SK-N-SH (cell line): ENCODE results near the gene COCH. TPM values are rescaled to one million over a fixed set of nuclear protein-coding genes. Genes with fewer than 3 reads are reported as not detected.

Experiments
- CTCF ChIA-PET: fragments of 300-600, 350-600 bp; formaldehyde crosslinking; extraction: SDS; loops from one replicate; lab custom pipeline; 2021; lab: Yijun Ruan, JAX
- POLR2A ChIA-PET: fragments of 350-600 bp; sonication (Branson Sonifier 250); formaldehyde crosslinking; extraction: SDS; loops from one replicate; lab custom pipeline; 2020; ENCODE audit warnings: antibody characterized with exemption, inconsistent platforms; lab: Yijun Ruan, JAX
- DNase-seq: peaks from one replicate; pipeline ENCODE4 v3.0.0; 2012
- H2AFZ ChIP-seq: fragments of 200-600 bp; sonication (generic); 2 replicates; pipeline ENCODE4 v1.8.1; 2016; ENCODE audit warnings: antibody characterized with exemption, mild to moderate bottlenecking, low read depth
- H3F3A ChIP-seq: fragments of 200-600 bp; sonication (generic); replicated peaks from 2 replicates; pipeline ENCODE3; 2016; ENCODE audit warnings: antibody characterized with exemption, mild to moderate bottlenecking; ENCODE audit not compliant: insufficient read depth
- H3K27ac ChIP-seq, 2 experiments: fragments of 200-500 bp in 1 of 2; fragments of 200-600 bp in 1 of 2; sonication (Bioruptor generic) in 1 of 2; sonication (generic), shearing (Covaris generic) in 1 of 2; 2 replicates each; pipeline versions ENCODE4 v1.5.1 to v1.6.1; 2014 to 2016; ENCODE audit warnings: low read depth in 2 of 2, inconsistent platforms in 1 of 2, low read length in 1 of 2, mild to moderate bottlenecking in 1 of 2, mixed read lengths in 1 of 2
- H3K27me3 ChIP-seq: fragments of 200-600 bp; sonication (generic), shearing (Covaris generic); 2 replicates; pipeline ENCODE4 v1.6.1; 2016; ENCODE audit warnings: mixed run types; ENCODE audit not compliant: insufficient read depth
- H3K36me3 ChIP-seq, 2 experiments: fragments of 200-500 bp in 1 of 2; fragments of 200-600 bp in 1 of 2; sonication (Bioruptor generic) in 1 of 2; sonication (generic) in 1 of 2; replicated peaks in 1 of 2; 2 replicates each; pipeline versions ENCODE3 to v1.5.1; 2014 to 2016; ENCODE audit warnings: low read length in 1 of 2, mild to moderate bottlenecking in 1 of 2; ENCODE audit not compliant: insufficient read depth in 2 of 2, control insufficient read depth in 1 of 2
- H3K4me1 ChIP-seq, 2 experiments: fragments of 200-500 bp in 1 of 2; fragments of 200-600 bp in 1 of 2; sonication (Bioruptor generic) in 1 of 2; sonication (generic), shearing (Covaris generic) in 1 of 2; 2 replicates each; pipeline versions ENCODE4 v1.5.1 to v1.6.1; 2014 to 2016; ENCODE audit warnings: low read depth in 1 of 2, low read length in 1 of 2, mixed run types in 1 of 2; ENCODE audit not compliant: insufficient read depth in 2 of 2, control insufficient read depth in 1 of 2
- H3K4me2 ChIP-seq: fragments of 200-600 bp; sonication (generic), shearing (Covaris generic); 2 replicates; pipeline ENCODE4 v1.6.1; 2017; ENCODE audit warnings: mixed run types
- H3K4me3 ChIP-seq, 2 experiments: fragments of 200-500 bp in 1 of 2; fragments of 200-600 bp in 1 of 2; sonication (Bioruptor generic) in 1 of 2; sonication (generic), shearing (Covaris generic) in 1 of 2; 2 replicates each; pipeline versions ENCODE4 v1.5.1 to v1.8.1; 2014 to 2016; ENCODE audit warnings: low read depth in 2 of 2, inconsistent platforms in 1 of 2, low read length in 1 of 2, mild to moderate bottlenecking in 1 of 2, mixed read lengths in 1 of 2, moderate library complexity in 1 of 2
- H3K79me2 ChIP-seq: fragments of 200-600 bp; sonication (generic); 2 replicates; pipeline ENCODE4 v1.8.1; 2017; ENCODE audit warnings: mild to moderate bottlenecking; ENCODE audit not compliant: insufficient read depth
- H3K9ac ChIP-seq: fragments of 200-600 bp; sonication (generic); 2 replicates; pipeline ENCODE4 v1.6.1; 2017; ENCODE audit warnings: mixed run types
- H3K9me2 ChIP-seq: fragments of 200-600 bp; sonication (generic); 2 replicates; pipeline ENCODE4 v1.6.1; 2017; ENCODE audit warnings: mixed run types
- H3K9me3 ChIP-seq: fragments of 200-600 bp; sonication (generic); 2 replicates; pipeline ENCODE4 v1.6.1; 2017; ENCODE audit warnings: mixed run types, mild to moderate bottlenecking, moderate library complexity
- H4K20me1 ChIP-seq: fragments of 200-600 bp; sonication (generic); 2 replicates; pipeline ENCODE4 v1.6.1; 2017; ENCODE audit warnings: mild to moderate bottlenecking, mixed run types; ENCODE audit not compliant: insufficient read depth
- CHD2 ChIP-seq: fragments of 150-350 bp; IDR thresholded peaks from 2 replicates; pipeline ENCODE4 v1.6.1; 2018; ENCODE audit warnings: low read length; ENCODE audit not compliant: partially characterized antibody
- ELF1 ChIP-seq: IDR thresholded peaks from 2 replicates; pipeline ENCODE4 v1.4.0; 2012
- EP300 ChIP-seq, 2 experiments: IDR thresholded peaks; 2 replicates each; pipeline versions ENCODE4 v1.4.0 to v1.6.1; 2012; ENCODE audit warnings: borderline replicate concordance in 1 of 2, low read depth in 1 of 2, low read length in 1 of 2
- FOSL2 ChIP-seq: IDR thresholded peaks from 2 replicates; pipeline ENCODE4 v1.4.0; 2012; ENCODE audit warnings: low read depth, mild to moderate bottlenecking, moderate library complexity, borderline replicate concordance
- FOXM1 ChIP-seq: IDR thresholded peaks from 2 replicates; pipeline ENCODE4 v1.4.0; 2012; ENCODE audit warnings: low read depth, mild to moderate bottlenecking
- GABPA ChIP-seq: IDR thresholded peaks from 2 replicates; pipeline ENCODE4 v1.4.0; 2012; ENCODE audit warnings: low read depth, mild to moderate bottlenecking
- GATA2 ChIP-seq: sonication (generic); formaldehyde crosslinking; IDR thresholded peaks from 2 replicates; pipeline ENCODE4 v1.5.0; 2020; ENCODE audit warnings: mild to moderate bottlenecking, missing genetic modification reagents
- JUND ChIP-seq: IDR thresholded peaks from 2 replicates; pipeline ENCODE4 v1.4.0; 2012
- NFIC ChIP-seq: IDR thresholded peaks from 2 replicates; pipeline ENCODE4 v1.4.0; 2012; ENCODE audit warnings: borderline replicate concordance
- NRF1 ChIP-seq: IDR thresholded peaks from 2 replicates; pipeline ENCODE4 v1.6.1; 2012; ENCODE audit warnings: low read depth, mild to moderate bottlenecking, low read length
- POLR2AphosphoS5 ChIP-seq: IDR thresholded peaks from 2 replicates; pipeline ENCODE4 v1.6.1; 2012; ENCODE audit warnings: low read depth, low read length
- RFX5 ChIP-seq: IDR thresholded peaks from 2 replicates; pipeline ENCODE4 v1.6.1; 2012; ENCODE audit warnings: mild to moderate bottlenecking, improper control_type of control experiment, low read length
- TEAD4 ChIP-seq: IDR thresholded peaks from 2 replicates; pipeline ENCODE4 v1.4.0; 2012; ENCODE audit warnings: mild to moderate bottlenecking, borderline replicate concordance; ENCODE audit not compliant: insufficient read depth
- WGBS: methylation state at CpG from one replicate; pipeline ENCODE4 v1.1.6; 2017; ENCODE audit warnings: low lambda C conversion rate; 5-methylcytosine and 5-hydroxymethylcytosine counted together
- polyA plus RNA-seq, 3 experiments: library from polyadenylated mRNA; depleted of rRNA; stranded (reverse); fragments of >200 nt; gene quantifications; 2 replicates each; pipeline ENCODE4 v1.2.3, GENCODE V29; 2012
- TF ChIP-seq, protein P1 (sequence below): fragments of 200-600 bp; sonication (generic); IDR thresholded peaks from 2 replicates; pipeline ENCODE4 v1.6.1; 2017; ENCODE audit warnings: antibody characterized with exemption, mild to moderate bottlenecking, moderate library complexity
- TF ChIP-seq, protein P2 (sequence below): IDR thresholded peaks from 2 replicates; pipeline ENCODE4 v1.4.0; 2012; ENCODE audit warnings: low read depth
- TF ChIP-seq, protein P3 (sequence below): fragments of 150-350 bp; IDR thresholded peaks from 2 replicates; pipeline ENCODE4 v1.6.1; 2017; ENCODE audit warnings: antibody characterized with exemption, low read length, low read depth, borderline replicate concordance
- TF ChIP-seq, protein P4 (sequence below): IDR thresholded peaks from 2 replicates; pipeline ENCODE4; 2012

The COCH gene
- polyA plus RNA-seq, 1 of the 3 experiments (the other 2 are of a cell fraction), result 9.3 TPM

DNA sequence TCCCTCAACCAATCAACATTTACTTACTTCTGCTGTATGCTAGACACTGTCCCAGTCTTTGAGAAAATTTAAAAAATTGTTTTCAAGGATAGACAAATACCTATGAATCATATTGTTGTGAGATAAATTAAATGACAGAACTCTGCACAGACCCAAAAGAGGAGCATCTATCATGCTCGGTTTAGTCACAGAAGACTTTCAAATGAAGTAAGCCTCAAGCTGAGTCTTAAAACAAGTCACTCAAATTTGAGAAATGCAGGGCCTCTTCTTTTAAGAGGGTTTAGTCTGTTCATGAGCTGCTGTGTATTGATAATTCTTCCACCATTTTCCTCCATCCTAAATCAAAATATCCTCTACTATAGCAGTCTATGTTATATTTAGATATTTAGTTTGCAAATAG, 24.4 kb upstream of the COCH start:
- no peak for TF ChIP-seq TEAD4
- no peak for TF ChIP-seq FOSL2
- TF ChIP-seq, protein P1, sequence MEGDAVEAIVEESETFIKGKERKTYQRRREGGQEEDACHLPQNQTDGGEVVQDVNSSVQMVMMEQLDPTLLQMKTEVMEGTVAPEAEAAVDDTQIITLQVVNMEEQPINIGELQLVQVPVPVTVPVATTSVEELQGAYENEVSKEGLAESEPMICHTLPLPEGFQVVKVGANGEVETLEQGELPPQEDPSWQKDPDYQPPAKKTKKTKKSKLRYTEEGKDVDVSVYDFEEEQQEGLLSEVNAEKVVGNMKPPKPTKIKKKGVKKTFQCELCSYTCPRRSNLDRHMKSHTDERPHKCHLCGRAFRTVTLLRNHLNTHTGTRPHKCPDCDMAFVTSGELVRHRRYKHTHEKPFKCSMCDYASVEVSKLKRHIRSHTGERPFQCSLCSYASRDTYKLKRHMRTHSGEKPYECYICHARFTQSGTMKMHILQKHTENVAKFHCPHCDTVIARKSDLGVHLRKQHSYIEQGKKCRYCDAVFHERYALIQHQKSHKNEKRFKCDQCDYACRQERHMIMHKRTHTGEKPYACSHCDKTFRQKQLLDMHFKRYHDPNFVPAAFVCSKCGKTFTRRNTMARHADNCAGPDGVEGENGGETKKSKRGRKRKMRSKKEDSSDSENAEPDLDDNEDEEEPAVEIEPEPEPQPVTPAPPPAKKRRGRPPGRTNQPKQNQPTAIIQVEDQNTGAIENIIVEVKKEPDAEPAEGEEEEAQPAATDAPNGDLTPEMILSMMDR, result no peak
- no peak for TF ChIP-seq JUND
- TF ChIP-seq NFIC, result no peak
- TF ChIP-seq, protein P2, sequence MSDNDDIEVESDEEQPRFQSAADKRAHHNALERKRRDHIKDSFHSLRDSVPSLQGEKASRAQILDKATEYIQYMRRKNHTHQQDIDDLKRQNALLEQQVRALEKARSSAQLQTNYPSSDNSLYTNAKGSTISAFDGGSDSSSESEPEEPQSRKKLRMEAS, result no peak
- TF ChIP-seq NRF1, result no peak
- TF ChIP-seq, protein P3, sequence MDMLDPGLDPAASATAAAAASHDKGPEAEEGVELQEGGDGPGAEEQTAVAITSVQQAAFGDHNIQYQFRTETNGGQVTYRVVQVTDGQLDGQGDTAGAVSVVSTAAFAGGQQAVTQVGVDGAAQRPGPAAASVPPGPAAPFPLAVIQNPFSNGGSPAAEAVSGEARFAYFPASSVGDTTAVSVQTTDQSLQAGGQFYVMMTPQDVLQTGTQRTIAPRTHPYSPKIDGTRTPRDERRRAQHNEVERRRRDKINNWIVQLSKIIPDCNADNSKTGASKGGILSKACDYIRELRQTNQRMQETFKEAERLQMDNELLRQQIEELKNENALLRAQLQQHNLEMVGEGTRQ, result no peak
- TF ChIP-seq POLR2AphosphoS5, result no peak
- no peak for TF ChIP-seq FOXM1
- TF ChIP-seq GABPA, result no peak
- no peak for TF ChIP-seq EP300 (IDR thresholded peaks at IDR 0.05; ENCODE audit: borderline replicate concordance in 1 of 2, low read depth in 1 of 2, low read length in 1 of 2)
- no peak for TF ChIP-seq ELF1
- no peak for TF ChIP-seq GATA2
- no peak for TF ChIP-seq CHD2
- TF ChIP-seq RFX5, result no peak
- TF ChIP-seq, protein P4, sequence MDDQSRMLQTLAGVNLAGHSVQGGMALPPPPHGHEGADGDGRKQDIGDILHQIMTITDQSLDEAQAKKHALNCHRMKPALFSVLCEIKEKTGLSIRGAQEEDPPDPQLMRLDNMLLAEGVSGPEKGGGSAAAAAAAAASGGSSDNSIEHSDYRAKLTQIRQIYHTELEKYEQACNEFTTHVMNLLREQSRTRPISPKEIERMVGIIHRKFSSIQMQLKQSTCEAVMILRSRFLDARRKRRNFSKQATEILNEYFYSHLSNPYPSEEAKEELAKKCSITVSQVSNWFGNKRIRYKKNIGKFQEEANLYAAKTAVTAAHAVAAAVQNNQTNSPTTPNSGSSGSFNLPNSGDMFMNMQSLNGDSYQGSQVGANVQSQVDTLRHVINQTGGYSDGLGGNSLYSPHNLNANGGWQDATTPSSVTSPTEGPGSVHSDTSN, result no peak
- Histone ChIP-seq H3K9ac (no peak overlapping the region), H3K4me3 (no peak overlapping the region), H3K27me3 (peaks cover 6% of the 10 kb centered on the region; the same call in 1 of the 2 replicates), H3K79me2 (no peaks in the 10 kb centered on the region), H2AFZ (no peak overlapping the region), H3F3A (no peaks in the 10 kb centered on the region), H3K36me3 (no peaks in the 10 kb centered on the region), H3K4me2 (no peak overlapping the region), H3K9me2 (no peaks in the 10 kb centered on the region), H4K20me1 (no peaks in the 10 kb centered on the region), H3K9me3 (no peaks in the 10 kb centered on the region), H3K27ac (no peak overlapping the region), H3K4me1 (no peaks in the 10 kb centered on the region)
- 28% methylated on average over 1 of the region's 1 CpG for WGBS
- POLR2A ChIA-PET, result no interaction called here
- CTCF ChIA-PET, result no interaction called here
- DNase-seq, result no peak
